Measurements from ENCODE around the gene BPHL.
"Not testable (repeated sequence)": the region's sequence is repeated elsewhere in the genome, so short reads cannot be mapped to it uniquely, and the experiment has no call there.

The BPHL gene

GRCh38 chr6:3195695-3196497 is 77.4 kb downstream of the BPHL start:
- Histone ChIP-seq H3K36me3 (ENCODE audit: control insufficient read depth in 4 of 4, insufficient read depth in 4 of 4, low read length in 3 of 4) (no peaks in the 10 kb centered on the region), H3K4me1 (ENCODE audit: control extremely low read depth in 1 of 4, control insufficient read depth in 4 of 4, insufficient read depth in 4 of 4, low read length in 3 of 4) (no peaks in the 10 kb centered on the region), H3K27ac (ENCODE audit: insufficient read depth in 1 of 2, low read depth in 1 of 2, low read length in 2 of 2, poor library complexity in 1 of 2, severe bottlenecking in 2 of 2) (no peak overlapping the region), H3K9me3 (ENCODE audit: control extremely low read depth in 1 of 5, control insufficient read depth in 4 of 5, insufficient read depth in 2 of 5, low read depth in 1 of 5, low read length in 4 of 5) (peaks cover 0 to 2% (median 0%) of the 10 kb centered on the region in 5 experiments), H3K4me3 (ENCODE audit: control insufficient read depth in 1 of 7, extremely low read depth in 1 of 7, insufficient read depth in 4 of 7, low read depth in 2 of 7, low read length in 6 of 7) (no peak overlapping the region), H3K27me3 (replicated peaks in 2 of 5; ENCODE audit: control insufficient read depth in 4 of 5, insufficient read depth in 5 of 5, low read length in 4 of 5) (peaks cover 0 to 4% (median 0%) of the 10 kb centered on the region in 5 experiments)
- peak in 2 of 3 donors; percentile 20 to 31 for DNase-seq
- POLR2A ChIA-PET: no interaction called here
- CTCF ChIA-PET: interaction anchor here (0.8 to 0.9 kb wide), 2 partner anchors 9 to 25 kb away, joined by 3 read pairs; no protein-coding TSS in a partner anchor
- WGBS (ENCODE audit: insufficient coverage): 99% methylated on average over 8 of the region's 16 CpGs

GRCh38 chr6:3196770-3197169 is 78.3 kb downstream of the BPHL start:
- Histone ChIP-seq H3K27me3 (replicated peaks in 2 of 5; ENCODE audit: control insufficient read depth in 4 of 5, insufficient read depth in 5 of 5, low read length in 4 of 5) (peaks cover 0 to 4% (median 0%) of the 10 kb centered on the region in 5 experiments), H3K4me1 (ENCODE audit: control extremely low read depth in 1 of 4, control insufficient read depth in 4 of 4, insufficient read depth in 4 of 4, low read length in 3 of 4) (no peaks in the 10 kb centered on the region), H3K27ac (ENCODE audit: insufficient read depth in 1 of 2, low read depth in 1 of 2, low read length in 2 of 2, poor library complexity in 1 of 2, severe bottlenecking in 2 of 2) (no peak overlapping the region), H3K36me3 (ENCODE audit: control insufficient read depth in 4 of 4, insufficient read depth in 4 of 4, low read length in 3 of 4) (no peaks in the 10 kb centered on the region), H3K9me3 (ENCODE audit: control extremely low read depth in 1 of 5, control insufficient read depth in 4 of 5, insufficient read depth in 2 of 5, low read depth in 1 of 5, low read length in 4 of 5) (peaks cover 0 to 2% (median 0%) of the 10 kb centered on the region in 5 experiments), H3K4me3 (ENCODE audit: control insufficient read depth in 1 of 7, extremely low read depth in 1 of 7, insufficient read depth in 4 of 7, low read depth in 2 of 7, low read length in 6 of 7) (no peak overlapping the region)
- POLR2A ChIA-PET: no interaction called here
- peak; percentile 22 to 80 (median 61) for DNase-seq
- CTCF ChIA-PET: interaction anchor here (0.8 kb wide), 1 partner anchor 25 kb away, joined by 3 read pairs; no protein-coding TSS in a partner anchor
- WGBS (ENCODE audit: insufficient coverage): 43% methylated on average over 1 of the region's 5 CpGs

GRCh38 chr6:3197734-3198133 is 79.2 kb downstream of the BPHL start:
- H3K27me3 ChIP-seq (replicated peaks in 2 of 5; ENCODE audit: control insufficient read depth in 4 of 5, insufficient read depth in 5 of 5, low read length in 4 of 5); POLR2A ChIA-PET; H3K4me1 ChIP-seq (ENCODE audit: control extremely low read depth in 1 of 4, control insufficient read depth in 4 of 4, insufficient read depth in 4 of 4, low read length in 3 of 4); H3K4me3 ChIP-seq (ENCODE audit: control insufficient read depth in 1 of 7, extremely low read depth in 1 of 7, insufficient read depth in 4 of 7, low read depth in 2 of 7, low read length in 6 of 7); DNase-seq; H3K36me3 ChIP-seq (ENCODE audit: control insufficient read depth in 4 of 4, insufficient read depth in 4 of 4, low read length in 3 of 4); CTCF ChIA-PET; H3K27ac ChIP-seq (ENCODE audit: insufficient read depth in 1 of 2, low read depth in 1 of 2, low read length in 2 of 2, poor library complexity in 1 of 2, severe bottlenecking in 2 of 2); H3K9me3 ChIP-seq (ENCODE audit: control extremely low read depth in 1 of 5, control insufficient read depth in 4 of 5, insufficient read depth in 2 of 5, low read depth in 1 of 5, low read length in 4 of 5): not testable (repeated sequence)
- WGBS (ENCODE audit: insufficient coverage): no CpG with 5 or more reads among the region's 5 CpGs

GRCh38 chr6:3199382-3199781 is 80.9 kb downstream of the BPHL start:
- POLR2A ChIA-PET: no interaction called here
- Histone ChIP-seq H3K4me1 (ENCODE audit: control extremely low read depth in 1 of 4, control insufficient read depth in 4 of 4, insufficient read depth in 4 of 4, low read length in 3 of 4) (no peaks in the 10 kb centered on the region), H3K27ac (ENCODE audit: insufficient read depth in 1 of 2, low read depth in 1 of 2, low read length in 2 of 2, poor library complexity in 1 of 2, severe bottlenecking in 2 of 2) (no peak overlapping the region), H3K9me3 (ENCODE audit: control extremely low read depth in 1 of 5, control insufficient read depth in 4 of 5, insufficient read depth in 2 of 5, low read depth in 1 of 5, low read length in 4 of 5) (peaks cover 0 to 2% (median 0%) of the 10 kb centered on the region in 5 experiments), H3K36me3 (ENCODE audit: control insufficient read depth in 4 of 4, insufficient read depth in 4 of 4, low read length in 3 of 4) (no peaks in the 10 kb centered on the region), H3K27me3 (replicated peaks in 2 of 5; ENCODE audit: control insufficient read depth in 4 of 5, insufficient read depth in 5 of 5, low read length in 4 of 5) (peaks cover 0 to 4% (median 0%) of the 10 kb centered on the region in 5 experiments), H3K4me3 (ENCODE audit: control insufficient read depth in 1 of 7, extremely low read depth in 1 of 7, insufficient read depth in 4 of 7, low read depth in 2 of 7, low read length in 6 of 7) (no peak overlapping the region)
- 94% methylated on average over 4 of the region's 5 CpGs for WGBS (ENCODE audit: insufficient coverage)
- DNase-seq: no peak
- CTCF ChIA-PET: interaction anchor here (0.9 kb wide), 1 partner anchor 9 kb away, joined by 3 read pairs; no protein-coding TSS in a partner anchor

- Histone ChIP-seq H3K4me1 (ENCODE audit: control extremely low read depth in 1 of 4, control insufficient read depth in 4 of 4, insufficient read depth in 4 of 4, low read length in 3 of 4) (no peaks in the 10 kb centered on the region), H3K27me3 (replicated peaks in 2 of 5; ENCODE audit: control insufficient read depth in 4 of 5, insufficient read depth in 5 of 5, low read length in 4 of 5) (peaks cover 0 to 4% (median 0%) of the 10 kb centered on the region in 5 experiments), H3K4me3 (ENCODE audit: control insufficient read depth in 1 of 7, extremely low read depth in 1 of 7, insufficient read depth in 4 of 7, low read depth in 2 of 7, low read length in 6 of 7) (no peak overlapping the region), H3K27ac (ENCODE audit: insufficient read depth in 1 of 2, low read depth in 1 of 2, low read length in 2 of 2, poor library complexity in 1 of 2, severe bottlenecking in 2 of 2) (no peak overlapping the region), H3K9me3 (ENCODE audit: control extremely low read depth in 1 of 5, control insufficient read depth in 4 of 5, insufficient read depth in 2 of 5, low read depth in 1 of 5, low read length in 4 of 5) (peaks cover 0 to 6% (median 0%) of the 10 kb centered on the region in 5 experiments), H3K36me3 (ENCODE audit: control insufficient read depth in 4 of 4, insufficient read depth in 4 of 4, low read length in 3 of 4) (no peaks in the 10 kb centered on the region)
- ChIA-PET CTCF (no interaction called here), POLR2A (no interaction called here)
- DNase-seq: no peak
Measured at GRCh38 chr6:3200682-3201081, 82.2 kb downstream of the BPHL start.

- H3K27ac ChIP-seq (ENCODE audit: insufficient read depth in 1 of 2, low read depth in 1 of 2, low read length in 2 of 2, poor library complexity in 1 of 2, severe bottlenecking in 2 of 2): no peak overlapping the region
- no peaks in the 10 kb centered on the region for H3K36me3 ChIP-seq (ENCODE audit: control insufficient read depth in 4 of 4, insufficient read depth in 4 of 4, low read length in 3 of 4)
- no peaks in the 10 kb centered on the region for H3K4me1 ChIP-seq (ENCODE audit: control extremely low read depth in 1 of 4, control insufficient read depth in 4 of 4, insufficient read depth in 4 of 4, low read length in 3 of 4)
- peaks cover 0 to 5% (median 3%) of the 10 kb centered on the region in 5 experiments for H3K27me3 ChIP-seq (replicated peaks in 2 of 5; ENCODE audit: control insufficient read depth in 4 of 5, insufficient read depth in 5 of 5, low read length in 4 of 5)
- POLR2A ChIA-PET: no interaction called here
- CTCF ChIA-PET: no interaction called here
- no peak for DNase-seq
- 100% methylated on average over 1 of the region's 2 CpGs for WGBS (ENCODE audit: insufficient coverage)
- H3K9me3 ChIP-seq (ENCODE audit: control extremely low read depth in 1 of 5, control insufficient read depth in 4 of 5, insufficient read depth in 2 of 5, low read depth in 1 of 5, low read length in 4 of 5): peaks cover 0 to 6% (median 0%) of the 10 kb centered on the region in 5 experiments
- H3K4me3 ChIP-seq (ENCODE audit: control insufficient read depth in 1 of 7, extremely low read depth in 1 of 7, insufficient read depth in 4 of 7, low read depth in 2 of 7, low read length in 6 of 7): no peak overlapping the region
Measured at GRCh38 chr6:3201388-3201787, 82.9 kb downstream of the BPHL start.
